HG02973 (cell line): Measurements from ENCODE around the gene IMPDH2.
A peak's percentile ranks its signal among the peaks of the same experiment; 100 is the strongest.
"Not testable (repeated sequence)": the region's sequence is repeated elsewhere in the genome, so short reads cannot be mapped to it uniquely, and the experiment has no call there.

Experiments used
- ATAC-seq: cut with Tn5 transposase; IDR thresholded peaks from one replicate; pipeline ENCODE4 v1.9.1; 2021; ENCODE audit warnings: moderate library complexity; ENCODE audit not compliant: unreplicated experiment

IMPDH2 gene

DNA sequence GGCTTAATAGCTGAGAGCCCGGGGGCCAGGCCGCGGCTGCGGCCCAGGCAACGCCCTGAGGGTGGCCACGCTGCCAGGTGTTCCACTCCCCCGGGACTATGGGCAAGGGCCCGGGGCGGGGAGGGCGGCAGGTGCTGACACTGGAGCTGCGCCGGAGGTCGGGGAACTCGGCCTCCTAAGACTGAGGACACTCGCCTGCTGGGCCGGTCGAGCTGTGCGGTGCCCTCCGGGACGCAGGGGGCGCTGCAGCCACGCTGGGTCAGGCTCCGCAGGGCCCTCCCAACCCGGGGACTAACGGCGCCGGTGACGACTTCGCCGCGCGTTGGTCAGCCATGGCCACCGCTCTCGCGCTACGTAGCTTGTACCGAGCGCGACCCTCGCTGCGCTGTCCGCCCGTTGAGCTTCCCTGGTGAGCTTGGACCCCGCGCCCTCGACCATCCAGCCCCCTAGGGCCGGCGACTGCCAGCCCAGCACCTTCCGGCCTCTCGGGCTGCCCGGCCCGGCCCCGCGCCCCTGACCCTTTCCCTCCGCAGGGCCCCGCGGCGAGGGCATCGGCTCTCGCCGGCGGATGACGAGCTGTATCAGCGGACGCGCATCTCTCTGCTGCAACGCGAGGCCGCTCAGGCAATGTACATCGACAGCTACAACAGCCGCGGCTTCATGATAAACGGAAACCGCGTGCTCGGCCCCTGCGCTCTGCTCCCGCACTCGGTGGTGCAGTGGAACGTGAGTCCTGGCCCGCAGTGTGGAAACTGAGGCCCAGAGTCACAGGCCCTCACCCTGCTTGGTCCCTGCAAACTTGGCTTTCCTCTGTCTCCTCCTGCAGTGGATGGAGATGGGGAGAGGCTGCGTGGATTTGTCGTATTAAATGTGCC, 7.1 kb downstream of the IMPDH2 start, which contains the start of gene NDUFAF3:
Gene NDUFAF3 (plus strand): TSS at position 309 of the 875 bp plus-strand sequence. CDS start 24 bp downstream, at position 333.
- ATAC-seq: peak; percentile 52

GRCh38 chr3:49021213-49021812, 7.9 kb downstream of the IMPDH2 start:
- peak; percentile 42 for ATAC-seq

DNA sequence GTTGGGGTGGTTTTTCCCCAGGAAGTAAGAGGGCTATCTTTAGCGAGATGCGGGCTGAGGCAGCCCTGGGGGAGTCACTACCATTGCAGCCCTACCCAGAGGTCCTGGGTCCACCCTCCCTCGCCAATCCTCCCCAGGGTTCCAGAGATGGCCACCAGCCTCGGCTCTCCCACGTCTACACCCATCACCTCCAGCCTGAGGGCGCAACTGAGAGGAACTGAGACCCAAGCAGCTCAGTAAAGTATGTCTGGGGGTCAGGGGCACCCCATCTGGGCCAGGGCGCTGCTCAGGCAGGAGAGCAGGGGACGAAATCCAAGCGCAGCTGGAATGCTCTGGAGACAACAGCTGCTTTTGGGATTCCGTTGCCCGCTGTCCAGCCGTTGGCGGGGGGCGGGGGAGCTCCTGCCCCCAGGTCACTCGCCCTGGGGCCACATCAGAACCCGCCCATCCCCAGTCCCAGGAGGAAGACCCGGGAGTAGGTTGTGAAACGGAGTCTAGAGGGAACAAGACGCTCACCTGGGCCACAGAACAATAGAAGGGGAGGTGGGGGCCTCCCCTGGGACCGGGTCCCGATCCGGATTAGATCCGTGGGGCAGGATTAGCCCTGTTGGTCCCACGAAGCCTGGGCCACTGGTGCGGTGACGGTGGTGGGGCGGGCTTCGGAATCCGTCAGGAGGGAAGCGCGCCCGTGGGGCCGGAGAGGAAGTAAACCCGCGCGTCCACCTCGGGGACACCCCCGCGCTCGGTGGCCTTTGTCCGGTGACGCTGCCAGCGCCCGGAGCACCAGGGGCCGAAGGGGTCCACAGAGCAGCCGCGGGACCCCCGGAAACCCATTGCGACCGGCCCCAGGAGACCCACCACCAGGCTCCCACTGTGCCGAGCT, 8.6 kb downstream of the IMPDH2 start:
- ATAC-seq: peak; percentile 2

DNA sequence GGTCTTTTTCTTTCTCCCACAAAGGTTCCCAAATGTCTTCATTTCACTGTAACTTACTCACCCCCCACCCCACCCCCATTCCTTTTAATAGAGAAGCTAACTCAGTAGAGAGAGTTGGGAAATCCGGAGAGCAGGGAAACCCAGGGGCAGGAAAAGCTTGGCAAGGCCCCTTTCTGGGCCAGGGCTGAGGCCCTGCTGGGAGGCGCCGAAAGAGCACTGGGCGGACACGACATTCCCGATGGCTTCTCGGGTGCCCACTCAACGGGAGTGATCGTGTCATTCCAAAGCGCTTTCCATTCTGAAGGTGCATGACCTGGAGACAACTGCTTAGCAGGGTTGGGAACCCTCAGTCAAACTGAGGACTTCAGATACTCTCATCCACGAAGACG, 9.3 kb downstream of the IMPDH2 start:
- ATAC-seq: no peak

DNA sequence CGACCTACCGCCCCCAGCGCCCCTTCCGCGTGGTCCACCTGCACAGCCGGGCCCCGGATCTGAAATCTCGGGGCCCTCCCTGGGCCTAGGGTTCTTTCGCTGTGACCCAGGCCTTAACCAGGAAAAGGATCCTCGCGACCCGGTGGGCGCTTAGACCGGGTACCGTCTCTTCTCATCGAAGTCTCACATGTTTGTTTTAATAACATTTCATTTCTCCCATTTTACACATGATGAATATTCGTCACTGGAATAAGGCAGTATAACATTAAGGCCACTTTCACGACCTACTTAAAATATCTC, 10.5 kb downstream of the IMPDH2 start:
- ATAC-seq: no peak

GRCh38 chr3:49017971-49018706, 11.1 kb downstream of the IMPDH2 start, which contains the start of gene DALRD3:
Gene DALRD3 (minus strand): TSS chr3:49018580. CDS start chr3:49018564, 16 bp downstream.
- ATAC-seq: no peak

DNA sequence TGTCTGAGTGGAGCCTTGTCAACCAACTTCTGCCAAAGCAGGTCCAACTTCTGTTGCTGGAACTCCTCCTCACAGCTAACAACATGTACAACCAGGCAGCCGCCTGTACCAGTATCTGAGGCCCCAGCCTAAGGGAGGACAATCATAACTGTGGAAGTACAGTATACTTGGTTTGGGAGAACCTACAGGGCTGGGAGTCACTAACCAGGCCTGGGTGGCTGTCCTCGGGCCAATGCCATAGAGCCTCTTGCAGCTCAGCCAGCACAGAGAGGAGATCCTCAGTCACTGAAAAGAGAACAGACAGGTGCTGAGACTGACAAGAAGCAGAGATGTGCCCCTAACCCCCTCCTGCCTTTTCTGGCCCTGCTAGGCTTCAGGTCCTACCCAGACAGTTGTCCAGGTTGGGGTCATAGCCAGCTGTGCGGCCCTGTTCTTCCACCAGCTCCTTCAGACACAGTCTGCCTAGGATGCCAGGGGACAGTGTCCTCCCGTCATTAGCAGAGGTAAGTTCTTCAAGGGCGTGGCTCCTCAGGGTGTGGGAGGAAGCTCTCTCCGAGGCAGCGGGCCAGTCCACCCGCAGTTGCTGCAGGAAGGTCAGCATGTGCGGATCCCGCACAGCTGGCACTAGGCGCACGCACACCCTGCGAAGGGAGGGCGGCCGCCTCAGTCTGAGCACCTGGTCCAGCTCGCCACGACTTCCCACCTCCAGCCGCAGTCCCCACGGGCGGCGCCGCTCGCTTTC, 11.8 kb downstream of the IMPDH2 start:
- ATAC-seq: no peak

- ATAC-seq: no peak
Observed at GRCh38 chr3:49016414-49017228, 12.6 kb downstream of the IMPDH2 start.

- no peak for ATAC-seq
Observed at GRCh38 chr3:49015765-49016164, 13.4 kb downstream of the IMPDH2 start.

GRCh38 chr3:49015072-49015471, 14.1 kb downstream of the IMPDH2 start:
- no peak for ATAC-seq

DNA sequence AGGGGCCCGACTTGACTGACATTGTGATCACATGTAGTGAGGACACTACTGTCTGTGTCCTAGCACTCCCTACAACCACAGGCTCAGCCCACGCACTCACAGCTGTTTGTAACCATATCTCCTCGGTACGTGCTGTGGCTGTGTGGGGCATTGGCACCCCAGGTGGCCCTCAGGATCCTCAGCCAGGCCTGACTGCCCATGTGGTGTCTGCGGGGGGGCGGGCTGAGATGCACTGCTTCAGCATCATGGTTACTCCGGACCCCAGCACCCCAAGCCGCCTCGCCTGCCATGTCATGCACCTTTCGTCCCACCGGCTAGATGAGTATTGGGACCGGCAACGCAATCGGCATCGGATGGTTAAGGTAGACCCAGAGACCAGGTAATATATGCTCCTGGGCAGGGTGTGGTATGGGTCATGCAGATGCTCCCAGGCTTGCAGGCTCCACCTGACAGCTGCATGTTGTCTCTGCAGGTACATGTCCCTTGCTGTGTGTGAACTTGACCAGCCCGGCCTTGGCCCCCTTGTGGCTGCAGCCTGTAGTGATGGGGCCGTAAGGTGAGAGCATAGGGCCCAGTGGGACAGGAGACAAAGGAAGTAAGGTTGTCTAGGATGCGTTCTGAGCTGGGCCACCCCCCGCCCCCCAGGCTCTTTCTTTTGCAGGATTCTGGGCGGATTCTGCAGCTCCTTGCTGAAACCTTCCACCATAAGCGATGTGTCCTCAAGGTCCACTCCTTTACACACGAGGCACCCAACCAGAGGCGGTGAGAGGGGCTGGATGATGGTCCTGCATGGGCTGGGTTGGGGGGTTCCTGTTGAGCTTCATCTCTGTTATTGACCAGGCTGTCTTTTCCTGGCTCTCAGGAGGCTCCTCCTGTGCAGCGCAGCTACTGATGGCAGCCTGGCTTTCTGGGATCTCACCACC, 15.2 kb downstream of the IMPDH2 start:
- ATAC-seq: no peak

DNA sequence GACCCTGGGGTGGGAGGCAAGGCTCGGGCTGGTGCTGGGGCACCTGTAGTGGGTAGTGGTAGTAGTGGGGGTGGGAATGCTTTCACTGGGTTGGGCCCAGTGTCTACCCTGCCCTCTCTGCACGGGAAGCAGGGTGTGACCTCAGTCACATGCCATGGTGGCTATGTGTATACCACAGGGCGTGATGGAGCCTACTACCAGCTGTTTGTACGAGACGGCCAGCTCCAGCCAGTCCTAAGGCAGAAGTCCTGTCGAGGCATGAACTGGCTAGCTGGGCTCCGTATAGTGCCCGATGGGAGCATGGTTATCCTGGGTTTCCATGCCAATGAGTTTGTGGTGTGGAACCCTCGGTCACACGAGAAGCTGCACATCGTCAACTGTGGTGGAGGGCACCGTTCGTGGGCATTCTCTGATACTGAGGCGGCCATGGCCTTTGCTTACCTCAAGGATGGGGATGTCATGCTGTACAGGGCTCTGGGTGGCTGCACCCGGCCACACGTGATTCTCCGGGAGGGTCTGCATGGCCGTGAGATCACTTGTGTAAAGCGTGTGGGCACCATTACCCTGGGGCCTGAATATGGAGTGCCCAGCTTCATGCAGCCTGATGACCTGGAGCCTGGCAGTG, 16.0 kb downstream of the IMPDH2 start:
- ATAC-seq: no peak

DNA sequence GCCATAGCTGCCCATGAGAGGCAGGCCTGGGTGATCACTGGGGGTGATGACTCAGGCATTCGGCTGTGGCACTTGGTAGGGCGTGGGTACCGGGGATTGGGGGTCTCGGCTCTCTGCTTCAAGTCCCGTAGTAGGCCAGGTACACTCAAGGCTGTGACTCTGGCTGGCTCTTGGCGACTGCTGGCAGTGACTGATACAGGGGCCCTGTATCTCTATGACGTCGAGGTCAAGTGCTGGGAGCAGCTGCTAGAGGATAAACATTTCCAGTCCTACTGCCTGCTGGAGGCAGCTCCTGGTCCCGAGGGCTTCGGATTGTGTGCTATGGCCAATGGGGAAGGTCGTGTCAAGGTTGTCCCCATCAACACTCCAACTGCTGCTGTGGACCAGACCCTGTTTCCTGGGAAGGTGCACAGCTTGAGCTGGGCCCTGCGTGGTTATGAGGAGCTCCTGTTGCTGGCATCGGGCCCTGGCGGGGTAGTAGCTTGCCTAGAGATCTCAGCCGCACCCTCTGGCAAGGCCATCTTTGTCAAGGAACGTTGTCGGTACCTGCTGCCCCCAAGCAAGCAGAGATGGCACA, 16.7 kb downstream of the IMPDH2 start:
- ATAC-seq: no peak

- no peak for ATAC-seq
Observed at GRCh38 chr3:49009396-49009795, 19.8 kb downstream of the IMPDH2 start.

- ATAC-seq: not testable (repeated sequence)
Observed at GRCh38 chr3:49008627-49009026, 20.6 kb downstream of the IMPDH2 start.

DNA sequence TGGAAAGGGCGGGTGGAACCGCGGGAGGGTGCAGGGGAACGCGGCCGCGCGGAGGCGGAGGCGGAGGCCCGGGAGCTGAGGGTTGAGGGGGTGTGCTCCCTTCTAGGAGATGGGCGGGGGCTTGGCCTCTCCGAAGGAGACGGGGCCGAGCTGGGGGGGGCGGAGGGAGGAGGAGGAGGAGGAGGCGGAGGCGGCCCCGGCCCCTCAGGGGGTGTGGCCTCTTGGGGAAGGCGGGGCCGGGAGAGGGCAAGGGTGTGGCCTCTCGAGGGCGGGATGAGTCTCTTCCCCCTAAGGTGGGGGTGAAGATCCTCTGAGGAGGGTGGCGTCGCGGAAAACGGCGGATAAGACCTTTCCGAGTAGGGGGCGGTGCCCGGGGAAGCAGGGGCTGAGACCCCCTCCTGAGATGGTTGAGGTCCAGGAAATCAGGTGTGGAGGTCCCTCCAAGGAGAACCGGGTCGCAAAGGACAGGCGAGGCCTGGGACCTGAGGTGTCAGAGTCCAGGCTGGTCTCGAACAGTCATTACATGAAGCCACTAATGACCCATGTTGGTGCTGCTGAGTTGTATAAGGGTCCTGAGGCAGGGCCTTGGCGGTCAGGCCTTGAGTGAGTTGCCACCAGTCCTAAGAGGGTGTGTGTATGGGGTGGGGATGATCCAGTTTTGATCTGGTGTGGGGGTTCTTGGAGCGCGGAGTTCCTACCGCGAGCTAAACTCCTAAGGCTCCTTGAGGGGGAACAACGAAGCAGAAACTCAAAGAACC, 21.2 kb downstream of the IMPDH2 start:
- peak; percentile 32 for ATAC-seq
